CD4-positive, alpha-beta T cell treated with Interferon alpha-2 for 1 hour (primary cell): ENCODE results near the gene SOD1.

Experiments used
- DNase-seq, 2 donors: peaks; one replicate each; pipeline ENCODE4 v3.0.0-alpha.2; 2020 to 2022

The SOD1 gene

DNA sequence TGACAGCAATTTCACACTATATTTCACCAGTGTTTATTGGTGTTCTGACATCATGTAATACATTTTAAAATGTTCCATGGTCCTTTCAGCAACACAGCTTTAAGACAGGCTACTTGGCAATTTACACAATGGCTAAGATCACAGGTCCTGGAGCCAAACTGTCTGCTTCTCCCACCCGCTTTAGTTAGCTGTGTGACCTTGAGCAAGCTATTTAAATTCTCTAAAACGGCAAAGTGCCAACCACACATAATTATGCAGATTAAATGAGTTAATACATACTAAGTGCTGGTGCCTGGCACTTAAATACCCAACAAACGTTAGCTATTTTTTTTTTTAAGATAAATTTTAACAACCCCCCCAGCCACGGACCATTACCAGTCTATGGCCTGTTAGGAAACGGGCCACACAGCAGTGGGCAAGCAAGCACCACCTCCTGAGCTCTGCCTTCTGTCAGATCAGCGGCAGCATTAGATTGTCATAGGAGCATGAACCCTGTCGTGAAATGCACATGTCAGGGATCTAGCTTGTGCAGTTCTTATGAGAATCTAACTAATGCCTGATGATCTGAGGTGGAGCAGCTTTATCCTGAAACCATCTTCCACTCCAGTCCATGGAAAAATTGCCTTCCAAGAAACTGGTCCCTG, 26.9 kb downstream of the SOD1 start:
- no peak for DNase-seq

DNA sequence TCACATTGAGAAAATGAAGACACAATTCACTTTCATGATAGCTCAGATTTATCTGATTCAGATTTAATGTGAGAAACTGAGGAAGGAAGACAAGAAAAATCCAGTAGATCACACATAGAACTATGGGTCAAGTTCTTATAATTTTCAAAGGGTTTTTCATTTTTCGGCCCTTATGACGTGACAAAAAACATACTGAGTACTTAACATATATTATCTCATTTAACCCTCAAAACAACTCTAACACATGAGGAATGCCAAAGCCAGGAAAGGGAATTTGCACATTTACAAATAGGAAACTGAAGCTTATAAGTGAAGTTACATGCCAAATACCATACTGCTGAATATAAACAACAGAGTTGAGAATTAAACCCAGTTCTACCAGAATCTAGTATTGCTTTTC, 27.6 kb downstream of the SOD1 start:
- no peak for DNase-seq

DNA sequence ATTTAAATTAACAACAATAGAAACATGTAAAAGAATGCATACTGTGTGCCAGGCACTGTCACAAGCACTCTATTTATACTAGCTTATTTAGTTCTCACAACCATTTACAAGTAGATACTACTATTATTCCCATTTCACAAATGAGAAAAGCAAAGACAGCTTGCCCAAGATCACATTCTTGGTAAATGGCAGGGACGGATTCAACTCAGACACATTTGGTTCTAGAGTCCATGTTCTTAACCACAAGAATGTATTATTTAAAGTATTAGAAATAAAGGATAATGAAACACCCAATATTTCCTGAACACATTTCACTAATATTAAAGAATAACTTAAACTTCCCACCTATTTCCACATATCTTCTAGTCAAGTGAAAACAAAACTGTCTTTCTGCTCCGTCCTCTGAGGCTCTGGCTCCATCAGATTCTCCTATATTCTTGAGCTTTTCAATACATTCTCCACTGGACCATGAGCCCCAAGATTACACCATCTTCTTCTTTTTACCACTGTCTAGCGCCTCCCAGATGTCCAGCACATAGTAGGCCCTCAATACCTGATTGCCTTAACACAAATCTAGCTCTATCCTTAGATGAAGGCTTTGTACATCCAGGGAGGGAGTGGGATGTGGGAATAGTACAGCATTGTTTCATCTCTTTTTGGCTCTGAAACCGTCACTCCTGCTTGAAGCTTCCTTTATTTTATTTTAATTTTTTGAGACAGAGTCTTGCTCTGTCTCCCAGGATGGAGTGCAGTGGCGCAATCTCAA, 29.3 kb downstream of the SOD1 start:
- DNase-seq = no peak

DNA sequence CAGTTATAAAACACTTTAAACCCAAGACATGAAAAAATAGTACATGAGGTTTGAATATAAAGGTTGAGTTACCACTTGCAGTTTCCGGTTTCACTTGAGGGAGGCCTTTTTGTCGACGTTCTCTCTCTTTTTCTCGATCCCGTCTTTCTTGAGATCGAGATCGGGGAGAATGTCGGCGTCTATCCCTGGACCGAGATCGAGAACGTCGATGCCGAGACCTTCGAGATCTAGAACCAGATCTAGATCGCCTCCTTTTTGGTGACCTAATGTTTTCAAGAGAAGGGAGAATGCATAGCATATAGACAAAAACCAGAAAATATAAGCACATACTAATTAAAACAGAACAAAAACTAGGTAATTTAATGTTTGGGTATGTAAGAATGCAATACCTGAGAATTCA, 33.7 kb downstream of the SOD1 start:
- no peak for DNase-seq

DNA sequence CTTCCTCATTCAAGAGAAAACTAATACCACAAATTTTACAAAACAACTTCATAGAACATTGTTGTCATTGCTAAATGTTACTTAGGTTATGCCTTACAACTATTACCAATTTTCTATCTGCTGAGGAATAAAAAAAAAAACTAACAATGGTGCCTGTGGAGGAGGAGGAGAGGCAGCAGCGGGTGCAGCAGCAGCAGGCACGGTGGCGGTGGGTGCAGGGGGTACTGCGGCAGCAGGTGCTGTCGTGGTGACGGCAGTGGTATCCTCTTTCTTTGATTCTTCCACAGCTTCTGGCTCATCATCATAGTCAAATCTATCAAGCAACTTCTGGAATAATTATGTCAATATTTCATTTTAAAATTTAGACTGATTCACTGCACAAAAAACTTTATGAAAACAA, 36.9 kb downstream of the SOD1 start:
- DNase-seq = no peak

DNA sequence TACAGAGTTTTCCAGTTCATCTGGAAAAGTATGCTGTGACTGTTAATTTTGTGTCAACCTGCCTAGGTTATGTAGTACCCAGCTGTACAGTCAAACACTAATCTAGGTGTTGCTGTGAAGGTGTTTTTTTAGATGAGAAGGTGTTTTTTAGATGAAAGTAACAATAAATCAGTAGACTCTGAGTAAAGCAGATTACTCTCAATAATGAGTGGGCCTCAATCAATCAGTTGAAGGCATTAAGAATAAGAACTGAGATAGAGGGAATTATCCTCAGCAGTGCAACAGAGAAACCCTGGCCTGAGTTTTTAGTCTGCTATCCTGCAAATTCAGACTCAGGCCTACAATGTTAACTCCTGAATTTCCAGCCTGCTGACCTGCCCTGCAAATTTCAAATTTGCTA, 39.0 kb downstream of the SOD1 start:
- no peak for DNase-seq

DNA sequence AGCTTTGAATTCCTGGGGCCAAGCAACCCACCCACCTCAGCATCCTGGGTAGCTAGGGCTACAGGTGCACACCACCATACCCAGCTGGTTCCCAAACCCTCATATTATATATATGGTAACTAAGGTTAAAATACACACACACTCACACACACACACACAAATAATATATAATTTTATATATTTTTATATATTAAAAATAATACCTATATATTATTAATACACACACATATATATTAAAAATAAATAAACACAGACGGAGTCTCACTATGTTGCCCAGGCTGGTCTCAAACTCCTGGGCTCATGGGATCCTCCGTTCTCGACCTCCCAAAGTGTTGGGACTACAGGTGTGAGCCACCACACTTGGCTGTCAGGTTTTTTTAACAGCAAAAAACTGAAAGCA, 40.5 kb downstream of the SOD1 start:
- no peak for DNase-seq

DNA sequence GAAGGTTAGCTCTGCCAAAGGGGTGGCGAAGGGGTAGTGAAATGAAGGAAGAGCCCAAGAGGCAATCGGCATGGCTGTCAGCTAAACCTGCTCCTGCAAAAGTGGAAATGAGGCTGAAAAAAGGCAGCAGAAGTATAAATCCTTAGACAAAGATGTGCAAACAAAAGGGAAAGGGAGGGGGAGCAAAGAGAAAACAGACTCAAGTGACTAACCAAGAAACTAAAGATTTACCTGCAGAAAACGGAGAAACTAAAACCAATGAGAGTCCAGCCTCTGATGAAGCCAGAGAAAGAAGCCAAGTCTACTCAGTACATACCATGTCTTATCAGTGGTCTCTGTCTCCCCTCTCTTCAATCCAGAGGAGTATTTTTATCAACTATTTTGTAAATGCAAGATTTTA, 47.1 kb downstream of the SOD1 start:
- no peak for DNase-seq

DNA sequence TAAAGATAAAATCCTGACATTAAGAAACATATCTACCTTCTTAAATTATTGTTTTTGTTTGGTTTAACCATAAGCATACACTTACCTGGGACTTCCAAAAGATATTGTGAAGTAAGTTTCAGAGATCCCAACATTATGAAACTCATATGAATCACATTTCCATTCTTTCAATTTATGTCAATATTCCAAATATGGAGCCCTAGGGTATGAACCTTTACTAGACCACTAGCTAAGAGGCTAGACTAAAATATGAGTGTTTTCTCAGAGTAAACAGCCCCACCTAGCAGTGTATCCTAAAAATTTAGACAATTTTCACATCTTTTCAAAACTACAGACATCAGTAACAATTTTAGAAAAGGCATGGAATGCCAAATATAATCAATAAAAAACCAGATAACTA, 48.0 kb downstream of the SOD1 start:
- DNase-seq = no peak

DNA sequence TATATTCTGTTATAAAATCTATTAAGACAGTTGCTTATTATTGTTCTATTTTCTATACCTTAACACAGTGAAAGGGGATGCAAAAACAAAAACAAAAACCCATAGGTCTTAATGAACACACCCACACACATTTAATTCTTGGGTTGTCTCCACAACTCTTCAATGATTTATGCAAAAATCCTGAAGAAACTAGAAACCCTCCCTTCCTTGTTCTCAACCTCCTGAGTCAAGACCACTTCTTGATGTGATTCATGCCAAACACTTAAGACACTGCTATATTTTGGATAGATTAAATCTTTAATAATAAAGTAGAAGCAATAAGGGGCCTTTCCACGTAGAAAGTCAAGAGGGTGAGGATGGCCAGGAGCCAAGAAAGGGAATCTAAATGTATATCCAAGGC, 49.0 kb downstream of the SOD1 start:
- no peak for DNase-seq

DNA sequence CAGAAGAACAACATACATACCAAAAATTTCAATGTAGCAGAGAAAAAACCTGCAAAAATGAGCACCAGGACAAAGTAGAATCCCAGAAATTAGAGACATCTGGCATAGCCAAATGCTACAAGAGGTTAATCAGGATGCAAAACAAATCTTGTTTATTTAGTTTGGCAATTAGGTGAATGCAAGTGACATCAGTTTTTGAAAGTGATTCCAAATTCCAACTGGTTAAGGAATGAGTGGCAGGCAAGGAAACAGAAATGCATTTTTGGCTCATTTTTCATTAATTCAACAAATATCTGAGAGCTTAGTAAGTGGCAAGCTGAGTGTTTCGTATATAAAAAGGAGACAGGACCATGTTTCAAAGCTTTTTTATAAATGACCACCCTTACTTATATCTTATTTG, 51.1 kb downstream of the SOD1 start:
- no peak for DNase-seq

DNA sequence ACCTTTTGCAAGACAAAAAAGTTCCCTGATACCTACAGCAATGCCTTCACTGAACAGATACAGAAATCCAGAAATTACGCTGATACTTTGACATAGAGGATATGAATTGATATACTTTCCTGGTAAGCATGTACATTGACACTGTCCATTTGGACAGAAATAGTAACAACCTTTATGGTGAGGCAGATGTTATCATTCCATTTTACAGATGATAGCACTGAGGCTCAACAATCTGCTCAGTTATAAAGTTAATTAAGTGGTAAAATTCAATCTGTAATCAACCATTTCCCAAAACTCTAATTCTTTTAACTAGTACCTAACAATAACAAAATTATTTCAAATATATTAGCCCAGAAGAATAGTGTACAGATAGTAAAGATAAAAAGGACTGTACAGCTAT, 51.8 kb downstream of the SOD1 start:
- DNase-seq = no peak

DNA sequence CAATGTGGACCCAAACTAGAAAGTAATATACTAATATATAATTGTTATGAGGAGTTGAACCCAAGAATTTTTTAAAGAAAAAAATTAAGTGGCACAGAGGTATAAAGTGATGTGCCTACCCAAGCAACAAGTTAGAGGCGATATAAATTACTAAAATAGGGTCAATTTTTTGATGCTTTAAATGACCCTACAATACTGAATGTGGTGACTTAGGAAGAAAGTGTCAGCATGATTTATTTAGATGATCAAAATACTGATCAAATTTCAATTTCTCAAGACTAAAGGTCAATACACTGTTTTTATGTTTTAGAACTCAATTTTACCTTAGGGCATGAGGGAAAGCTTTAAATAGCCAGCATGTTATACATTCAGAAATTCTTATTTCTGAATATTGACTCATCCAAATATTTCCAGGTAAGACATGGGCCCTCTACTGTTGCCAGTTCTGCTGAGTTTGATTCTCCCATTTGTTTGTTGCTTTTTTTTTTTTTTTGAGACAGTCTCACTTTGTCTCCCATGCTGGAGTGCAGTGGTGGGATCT, 52.3 kb downstream of the SOD1 start:
- no peak for DNase-seq

DNA sequence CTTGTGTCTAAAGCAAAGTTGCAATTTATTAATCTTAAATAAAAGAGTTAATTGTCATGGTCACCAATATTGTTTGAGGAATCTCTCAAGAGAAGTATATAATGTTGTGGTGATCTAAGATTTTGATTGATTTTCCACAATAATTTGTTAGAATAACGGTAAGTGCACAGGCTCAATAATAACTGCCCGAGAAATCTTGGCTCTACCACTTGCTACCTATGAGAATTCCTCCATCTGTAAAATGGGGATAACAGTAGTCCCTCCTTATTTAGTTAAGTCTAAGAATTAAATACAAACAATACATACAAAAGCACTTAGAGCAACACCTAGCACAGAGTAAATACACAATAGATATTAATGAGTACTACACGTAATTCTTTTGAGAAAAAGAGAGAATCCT, 53.6 kb downstream of the SOD1 start:
- DNase-seq = no peak

DNA sequence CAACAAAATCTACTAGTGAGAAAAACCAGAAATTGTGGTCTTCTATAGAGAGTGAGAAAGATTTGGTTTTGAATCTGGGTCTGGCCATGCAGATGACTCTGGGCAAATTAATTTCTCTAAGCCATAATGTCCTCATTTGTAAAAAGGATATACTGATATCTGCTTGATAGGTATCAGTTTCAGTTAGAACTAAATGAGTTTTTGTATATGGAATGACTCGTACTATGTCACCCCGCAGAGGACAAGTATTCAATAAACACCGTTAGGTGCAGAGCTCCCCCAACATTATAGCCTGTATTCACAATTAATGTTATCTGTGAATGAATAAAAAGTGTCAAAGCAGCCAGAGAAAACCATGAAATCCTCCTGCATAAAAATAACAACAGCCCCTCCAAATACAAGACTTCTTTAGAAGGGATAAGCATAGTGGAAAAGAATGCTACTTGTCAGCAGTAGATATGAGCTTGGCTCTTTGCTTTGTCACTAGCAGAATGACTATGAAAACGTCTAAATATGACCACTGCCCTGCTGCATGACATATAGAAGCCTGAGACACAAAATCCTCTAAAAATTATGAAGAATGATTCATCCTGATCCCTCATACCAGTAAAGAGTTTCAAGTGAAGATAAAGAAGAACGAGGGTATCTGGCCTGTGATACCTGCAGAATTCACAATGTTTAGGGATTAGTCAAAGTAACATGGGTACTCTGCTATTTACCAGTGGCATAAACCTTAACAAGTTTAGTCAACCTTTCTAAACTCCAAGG, 54.7 kb downstream of the SOD1 start:
- no peak for DNase-seq

DNA sequence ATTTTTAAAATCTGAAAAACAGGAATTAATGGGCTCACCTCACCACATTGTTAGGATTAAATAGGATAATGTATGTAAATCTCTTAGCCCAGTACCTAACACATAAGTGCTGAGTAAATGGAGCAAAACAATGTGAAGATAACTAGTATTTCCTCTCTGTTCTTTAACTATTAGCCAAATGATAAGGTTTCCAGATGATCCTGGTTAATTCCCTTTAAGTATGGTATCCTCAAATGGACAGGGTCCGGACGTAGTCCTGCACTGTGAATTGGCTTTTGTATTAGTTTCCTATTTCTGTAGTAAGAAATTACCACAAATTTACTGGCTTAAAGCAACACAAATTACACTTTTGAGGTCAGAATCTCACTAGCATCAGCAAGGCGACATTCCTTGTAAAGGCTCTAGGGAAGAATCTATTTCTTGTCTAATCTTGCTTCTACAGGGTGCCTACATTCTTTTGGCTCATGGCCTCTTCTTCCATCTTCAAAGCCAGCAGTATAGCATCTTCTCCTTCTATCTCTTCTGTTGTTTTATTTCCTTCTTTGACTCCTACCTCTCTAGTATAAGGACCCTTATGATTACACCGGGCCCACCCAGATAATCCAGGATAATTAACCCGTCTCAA, 55.4 kb downstream of the SOD1 start:
- DNase-seq = no peak

DNA sequence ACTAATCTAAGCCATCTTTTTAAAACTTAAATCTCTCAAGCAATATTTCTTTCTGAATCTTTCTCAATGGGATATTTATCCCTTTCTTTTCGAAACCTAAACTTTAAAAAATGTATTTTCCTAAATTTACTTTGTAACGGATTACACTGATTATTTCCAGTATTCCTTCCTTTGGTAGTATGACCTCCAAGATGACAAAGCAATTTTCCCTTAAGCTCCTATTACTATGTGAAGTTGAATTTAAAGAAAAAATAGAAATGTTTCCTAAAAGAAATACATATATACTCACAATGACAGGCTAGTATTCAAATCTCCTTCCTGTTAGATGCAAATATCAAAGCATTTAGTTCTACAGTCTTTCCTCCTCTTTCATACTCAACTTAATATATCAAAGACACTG, 56.6 kb downstream of the SOD1 start:
- DNase-seq = no peak
